H1 (cell line): Measurements from ENCODE around the gene SOS1. TPM values are rescaled to one million over a fixed set of nuclear protein-coding genes. Genes with fewer than 3 reads are reported as not detected.

Experiments
- CTCF ChIA-PET: fragments of 300-600 bp; sonication (Branson Sonifier 250); formaldehyde crosslinking; loops from one replicate; lab custom pipeline; 2021; ENCODE audit not compliant: partially characterized antibody; lab: Charles Lee
- POLR2A ChIA-PET: fragments of 300-600 bp; sonication (Branson Sonifier 250); formaldehyde crosslinking; loops from one replicate; lab custom pipeline; 2021; ENCODE audit warnings: inconsistent platforms; ENCODE audit not compliant: partially characterized antibody; lab: Charles Lee
- DNase-seq, 2 experiments: peaks; one replicate each; pipeline versions ENCODE4 v3.0.0 to v3.0.0-alpha.2; 2010 to 2022; ENCODE audit warnings: low spot score in 2 of 2, low read depth in 1 of 2, mixed read lengths in 1 of 2
- FAIRE-seq: peaks from 2 replicates; lab custom pipeline; 2011; peaks lifted over from hg19 to GRCh38; lab: Jason Lieb, UNC
- H2AFZ ChIP-seq: 2 replicates; pipeline ENCODE4 v1.8.1; 2012; ENCODE audit warnings: low read length, inconsistent platforms
- H2AK5ac ChIP-seq: 2 replicates; pipeline ENCODE4 v1.6.1; 2013; ENCODE audit warnings: low read depth, low read length
- H2BK120ac ChIP-seq: replicated peaks from 2 replicates; pipeline ENCODE3; 2013; ENCODE audit warnings: low read depth, low read length, inconsistent platforms
- H2BK12ac ChIP-seq: 2 replicates; pipeline ENCODE4 v1.6.1; 2013; ENCODE audit warnings: low read depth, low read length
- H2BK15ac ChIP-seq: 2 replicates; pipeline ENCODE4 v1.6.1; 2013; ENCODE audit warnings: low read length
- H2BK20ac ChIP-seq: 2 replicates; pipeline ENCODE4 v1.6.1; 2013; ENCODE audit warnings: low read length
- H2BK5ac ChIP-seq: 2 replicates; pipeline ENCODE4 v1.6.1; 2013; ENCODE audit warnings: low read depth, low read length
- H3K14ac ChIP-seq: 2 replicates; pipeline ENCODE4 v1.6.1; 2013; ENCODE audit warnings: inconsistent platforms; ENCODE audit not compliant: insufficient read length
- H3K18ac ChIP-seq: 2 replicates; pipeline ENCODE4 v1.6.1; 2013; ENCODE audit warnings: low read length; ENCODE audit errors: extremely low read depth
- H3K23ac ChIP-seq: 2 replicates; pipeline ENCODE4 v1.6.1; 2013; ENCODE audit warnings: inconsistent platforms; ENCODE audit not compliant: insufficient read length
- H3K23me2 ChIP-seq: 2 replicates; pipeline ENCODE4 v1.6.1; 2013; ENCODE audit warnings: low read depth, low read length
- H3K27ac ChIP-seq: 2 replicates; pipeline ENCODE4 v1.6.1; 2011; ENCODE audit warnings: low read depth, low read length, inconsistent platforms
- H3K27me3 ChIP-seq, 4 experiments: replicated peaks in 1 of 4; 1 replicate in 1 of 4; 2 replicates in 3 of 4; pipeline versions ENCODE4 v1.6.1 to v1.8.1; 2011 to 2013; ENCODE audit warnings: low read length in 3 of 4, mild to moderate bottlenecking in 3 of 4, inconsistent platforms in 2 of 4, mixed read lengths in 2 of 4, moderate library complexity in 1 of 4; ENCODE audit not compliant: control insufficient read depth in 3 of 4, insufficient read depth in 3 of 4; ENCODE audit errors: extremely low read depth in 1 of 4
- H3K36me3 ChIP-seq, 4 experiments: 2 replicates each; pipeline versions ENCODE4 v1.6.1 to v1.8.1; 2011 to 2013; ENCODE audit warnings: mild to moderate bottlenecking in 4 of 4, low read length in 3 of 4, moderate library complexity in 2 of 4, control low read depth in 1 of 4, inconsistent platforms in 1 of 4; ENCODE audit not compliant: insufficient read depth in 4 of 4, control insufficient read depth in 2 of 4
- H3K4ac ChIP-seq: replicated peaks from 2 replicates; pipeline ENCODE3; 2013; ENCODE audit warnings: low read length, low read depth, mixed read lengths, inconsistent platforms; ENCODE audit not compliant: insufficient read length
- H3K4me1 ChIP-seq, 4 experiments: replicated peaks in 1 of 4; 1 replicate in 1 of 4; 2 replicates in 3 of 4; pipeline versions ENCODE4 v1.6.1 to v1.8.1; 2011 to 2013; ENCODE audit warnings: low read length in 3 of 4, inconsistent platforms in 2 of 4, mixed read lengths in 1 of 4; ENCODE audit not compliant: insufficient read depth in 4 of 4, control insufficient read depth in 3 of 4
- H3K4me2 ChIP-seq, 2 experiments: 2 replicates each; pipeline versions ENCODE4 v1.6.1 to v1.8.1; 2011 to 2013; ENCODE audit warnings: low read depth in 2 of 2, low read length in 2 of 2, control low read depth in 1 of 2, inconsistent platforms in 1 of 2, mild to moderate bottlenecking in 1 of 2; ENCODE audit not compliant: insufficient read depth in 1 of 2
- H3K4me3 ChIP-seq, 4 experiments: fragments of 200-600, 300-600 bp in 1 of 4; sonication (generic), shearing (Covaris generic), sonication (Bioruptor Twin) in 1 of 4; 2 replicates each; pipeline versions ENCODE4 v1.5.1 to v1.8.1; 2011 to 2016; ENCODE audit warnings: low read length in 4 of 4, low read depth in 3 of 4, control low read depth in 2 of 4, inconsistent platforms in 2 of 4, mild to moderate bottlenecking in 2 of 4, mixed read lengths in 1 of 4, moderate library complexity in 1 of 4; ENCODE audit not compliant: insufficient read depth in 2 of 4; ENCODE audit errors: extremely low read depth in 1 of 4
- H3K56ac ChIP-seq: replicated peaks from 2 replicates; pipeline ENCODE3; 2013; ENCODE audit warnings: low read depth, mild to moderate bottlenecking, mixed read lengths, low read length, inconsistent platforms; ENCODE audit not compliant: insufficient read length
- H3K79me1 ChIP-seq: 2 replicates; pipeline ENCODE4 v1.6.1; 2013; ENCODE audit warnings: low read depth, low read length, control low read depth
- H3K79me2 ChIP-seq, 2 experiments: 2 replicates each; pipeline versions ENCODE4 v1.6.1 to v1.8.1; 2012 to 2013; ENCODE audit warnings: low read length in 2 of 2, mild to moderate bottlenecking in 2 of 2, inconsistent platforms in 1 of 2; ENCODE audit not compliant: insufficient read depth in 2 of 2, control insufficient read depth in 1 of 2
- H3K9ac ChIP-seq, 4 experiments: replicated peaks in 1 of 4; 1 replicate in 1 of 4; 2 replicates in 3 of 4; pipeline versions ENCODE4 v1.6.1 to v1.8.1; 2011 to 2013; ENCODE audit warnings: low read depth in 3 of 4, low read length in 3 of 4, control low read depth in 2 of 4, mild to moderate bottlenecking in 2 of 4, moderate library complexity in 2 of 4, inconsistent platforms in 1 of 4; ENCODE audit errors: extremely low read depth in 1 of 4
- H3K9me3 ChIP-seq, 2 experiments: 2 replicates each; pipeline versions ENCODE4 v1.6.1 to v1.8.1; 2012 to 2013; ENCODE audit warnings: mild to moderate bottlenecking in 2 of 2, moderate library complexity in 2 of 2, control low read depth in 1 of 2, inconsistent platforms in 1 of 2, low read depth in 1 of 2, low read length in 1 of 2, mixed read lengths in 1 of 2; ENCODE audit not compliant: insufficient read depth in 2 of 2
- H4K20me1 ChIP-seq, 2 experiments: replicated peaks in 1 of 2; 2 replicates each; pipeline versions ENCODE3 to v1.8.1; 2011 to 2013; ENCODE audit warnings: inconsistent platforms in 2 of 2, low read length in 2 of 2, mild to moderate bottlenecking in 1 of 2; ENCODE audit not compliant: insufficient read depth in 2 of 2, control insufficient read depth in 1 of 2
- H4K5ac ChIP-seq: 2 replicates; pipeline ENCODE4 v1.6.1; 2013; ENCODE audit warnings: low read length, low read depth, mixed read lengths, inconsistent platforms; ENCODE audit not compliant: insufficient read length
- H4K8ac ChIP-seq: 2 replicates; pipeline ENCODE4 v1.8.0; 2013; ENCODE audit warnings: mild to moderate bottlenecking, moderate library complexity, low read length, inconsistent platforms; ENCODE audit not compliant: insufficient read depth; ENCODE audit errors: extremely low read depth
- H4K91ac ChIP-seq: replicated peaks from 2 replicates; pipeline ENCODE3; 2013; ENCODE audit warnings: low read length, mixed read lengths, inconsistent platforms; ENCODE audit not compliant: insufficient read length
- BACH1 ChIP-seq: IDR thresholded peaks from 2 replicates; pipeline ENCODE4 v1.6.1; 2012; ENCODE audit warnings: low read length, improper control_type of control experiment
- BRCA1 ChIP-seq: IDR thresholded peaks from 2 replicates; pipeline ENCODE4 v1.6.1; 2012; ENCODE audit warnings: low read depth, low read length, improper control_type of control experiment
- CHD2 ChIP-seq: IDR thresholded peaks from 2 replicates; pipeline ENCODE4 v1.6.1; 2012; ENCODE audit warnings: low read length, improper control_type of control experiment
- CREB1 ChIP-seq: IDR thresholded peaks from 2 replicates; pipeline ENCODE4 v1.6.1; 2012; ENCODE audit warnings: inconsistent platforms
- CTBP2 ChIP-seq: IDR thresholded peaks from 2 replicates; pipeline ENCODE4 v1.7.0; 2011; ENCODE audit warnings: borderline replicate concordance, mild to moderate bottlenecking, moderate library complexity, mixed read lengths, low read length; ENCODE audit not compliant: insufficient read depth, insufficient read length
- JUND ChIP-seq: IDR thresholded peaks from 2 replicates; pipeline ENCODE4 v1.6.1; 2011; ENCODE audit warnings: mild to moderate bottlenecking, improper control_type of control experiment, low read length
- KDM4A ChIP-seq: IDR thresholded peaks from one replicate; pipeline ENCODE4 v1.7.1; 2012; ENCODE audit warnings: low read depth, mild to moderate bottlenecking, moderate library complexity, low read length, inconsistent platforms; ENCODE audit not compliant: severe bottlenecking
- MAFK ChIP-seq: IDR thresholded peaks from 2 replicates; pipeline ENCODE4 v1.6.1; 2012; ENCODE audit warnings: low read depth, mild to moderate bottlenecking, improper control_type of control experiment, low read length
- POLR2AphosphoS5 ChIP-seq: IDR thresholded peaks from 2 replicates; pipeline ENCODE4 v1.6.1; 2011; ENCODE audit warnings: low read depth, low read length
- RAD21 ChIP-seq, 2 experiments: IDR thresholded peaks in 1 of 2; conservative IDR thresholded peaks in 1 of 2; 2 replicates each; pipeline ENCODE4 v1.6.1; 2011; ENCODE audit warnings: low read depth in 2 of 2, low read length in 2 of 2, improper control_type of control experiment in 1 of 2, inconsistent platforms in 1 of 2, mild to moderate bottlenecking in 1 of 2, moderate library complexity in 1 of 2
- SP1 ChIP-seq: IDR thresholded peaks from 2 replicates; pipeline ENCODE4 v1.6.1; 2011; ENCODE audit warnings: low read depth, low read length
- TAF1 ChIP-seq: IDR thresholded peaks from 2 replicates; pipeline ENCODE4 v1.6.1; 2011; ENCODE audit warnings: mild to moderate bottlenecking, low read depth, low read length
- TEAD4 ChIP-seq: IDR thresholded peaks from 2 replicates; pipeline ENCODE4 v1.6.1; 2012; ENCODE audit warnings: low read depth, low read length, inconsistent platforms, mixed read lengths
- YY1 ChIP-seq: IDR thresholded peaks from 2 replicates; pipeline ENCODE4 v1.6.1; 2011; ENCODE audit warnings: low read depth, mild to moderate bottlenecking, low read length
- WGBS, 2 experiments: shearing (Covaris generic) in 1 of 2; methylation state at CpG; one replicate each; pipeline versions ENCODE4 v1.1.6 to v1.1.7; 2013 to 2015; ENCODE audit warnings: low lambda C conversion rate in 2 of 2, mixed read lengths in 2 of 2, inconsistent platforms in 1 of 2, low coverage in 1 of 2, missing lambda C conversion rate in 1 of 2; ENCODE audit not compliant: insufficient replicate concordance in 2 of 2, insufficient coverage in 1 of 2, insufficient read length in 1 of 2; ENCODE audit errors: extremely low coverage in 1 of 2, missing lambda C conversion rate in 1 of 2; 5-methylcytosine and 5-hydroxymethylcytosine counted together
- polyA plus RNA-seq, 7 experiments: library from polyadenylated mRNA; depleted of rRNA in 3 of 7; stranded (reverse) in 5 of 7; unstranded in 2 of 7; fragments of >200 nt in 5 of 7; fragments of 200-250 nt in 2 of 7; gene quantifications; 1 replicate in 5 of 7; 2 replicates in 1 of 7; 4 replicates in 1 of 7; pipeline versions ENCODE4 v1.2.1 to v1.2.3, GENCODE V29; 2011 to 2013; ENCODE audit warnings: missing spikeins in 2 of 7, mixed read lengths in 2 of 7
- total RNA-seq: library from RNA; stranded (reverse); fragmentation: NEBNext Ultra II Directional; extraction: Animal tissue kit (Norgen Biotek cat#: 25700); gene quantifications from 2 replicates; pipeline ENCODE4 v1.2.1, GENCODE V29; 2021

The SOS1 gene
- total and polyA plus RNA-seq, 2 of the 8 experiments (the other 6 are each of a cell fraction or from before 2014, with no cell fraction given), result 25.7 to 27.0 TPM

GRCh38 chr2:38997781-38998180, 123.1 kb downstream of the SOS1 start:
- no peak overlapping the region for H4K5ac ChIP-seq
- TF ChIP-seq SP1 (no peak), KDM4A (no peak), TAF1 (no peak), POLR2AphosphoS5 (no peak), BACH1 (peak; percentile 38; the same call in 1 of the 2 replicates), TEAD4 (no peak), MAFK (peak; percentile 48), CHD2 (no peak), JUND (no peak), BRCA1 (no peak), YY1 (no peak), RAD21 (IDR thresholded peaks at IDR 0.05 in 1 of 2, conservative IDR thresholded peaks at IDR 0.05 in 1 of 2; ENCODE audit: low read depth in 2 of 2, low read length in 2 of 2) (no peak), CREB1 (no peak), CTBP2 (no peak)
- H3K18ac ChIP-seq, result no peak overlapping the region
- H3K4ac ChIP-seq, result no peak overlapping the region
- WGBS, 2 experiments, result 64% methylated on average over 4 of the region's 4 CpGs; no CpG with 5 or more reads in 1 of the 2 experiments
- DNase-seq, result no peak
- H3K36me3 ChIP-seq, result peaks cover 3 to 35% (median 12%) of the 10 kb centered on the region in 4 experiments; a peak in 6 of 8 replicates
- H4K91ac ChIP-seq, result no peak overlapping the region
- H3K27ac ChIP-seq, result no peak overlapping the region; the same call in 1 of the 2 replicates
- H2BK12ac ChIP-seq, result no peak overlapping the region
- H3K56ac ChIP-seq, result no peak overlapping the region
- H2BK5ac ChIP-seq, result no peak overlapping the region
- no peak overlapping the region for H2BK15ac ChIP-seq
- H3K4me2 ChIP-seq, result peak overlapping the region in 1 of 2 experiments; percentile 41; a peak in 1 of 4 replicates
- H2BK120ac ChIP-seq, result no peak overlapping the region
- H4K8ac ChIP-seq, result no peak overlapping the region
- POLR2A ChIA-PET, result no interaction called here
- no peaks in the 10 kb centered on the region for H3K27me3 ChIP-seq
- H3K9me3 ChIP-seq, result no peaks in the 10 kb centered on the region
- no peak overlapping the region for H2AFZ ChIP-seq
- no peak overlapping the region for H3K9ac ChIP-seq
- H2BK20ac ChIP-seq, result no peak overlapping the region
- FAIRE-seq, result no peak
- no peak overlapping the region for H3K23ac ChIP-seq
- no peak overlapping the region for H2AK5ac ChIP-seq
- H3K4me1 ChIP-seq, result peaks cover 0 to 4% (median 2%) of the 10 kb centered on the region in 4 experiments; a peak in 4 of 7 replicates
- no peak overlapping the region for H3K14ac ChIP-seq
- no peaks in the 10 kb centered on the region for H3K79me1 ChIP-seq
- no peaks in the 10 kb centered on the region for H4K20me1 ChIP-seq
- CTCF ChIA-PET, result no interaction called here
- no peaks in the 10 kb centered on the region for H3K23me2 ChIP-seq
- H3K79me2 ChIP-seq, result no peaks in the 10 kb centered on the region
- H3K4me3 ChIP-seq, result no peak overlapping the region
